K562 (cell line): ENCODE measurements around the gene ZNF276. TPM values are rescaled to one million over a fixed set of nuclear protein-coding genes. Genes with fewer than 3 reads are reported as not detected.
A peak's percentile ranks its signal among the peaks of the same experiment; 100 is the strongest.

ENCODE experiments used
- E2F8 ChIP-seq: fragments of 450-650 bp; IDR thresholded peaks from 2 replicates; pipeline ENCODE4 v1.7.1; 2018; ENCODE audit warnings: mild to moderate bottlenecking, low read depth; ENCODE audit not compliant: partially characterized antibody
- HMGN3 ChIP-seq: IDR thresholded peaks from 2 replicates; pipeline ENCODE4 v1.6.1; 2011; ENCODE audit warnings: borderline replicate concordance, low read depth, mild to moderate bottlenecking, mixed read lengths, low read length; ENCODE audit not compliant: insufficient read length; ENCODE audit errors: extremely low read depth
- JUN ChIP-seq, 2 experiments: sonication (generic) in 1 of 2; formaldehyde crosslinking in 1 of 2; IDR thresholded peaks; 2 replicates each; pipeline versions ENCODE4 v1.6.1 to v1.8.0; 2012 to 2022; ENCODE audit warnings: borderline replicate concordance in 2 of 2, mild to moderate bottlenecking in 2 of 2, improper control_type of control experiment in 1 of 2, low read depth in 1 of 2, low read length in 1 of 2, missing genetic modification reagents in 1 of 2
- MNT ChIP-seq, 2 experiments: fragments of 450-650 bp; conservative IDR thresholded peaks; 2 replicates each; pipeline ENCODE4 v1.6.1; 2017; ENCODE audit warnings: mild to moderate bottlenecking in 2 of 2, moderate library complexity in 2 of 2
- MTA3 ChIP-seq: fragments of 450-650 bp; formaldehyde crosslinking; IDR thresholded peaks from 2 replicates; pipeline ENCODE4 v1.6.1; 2017; ENCODE audit warnings: mild to moderate bottlenecking, borderline replicate concordance
- RBFOX2 ChIP-seq: fragments of 200-400 bp; formaldehyde crosslinking; IDR thresholded peaks from 2 replicates; pipeline ENCODE4 v1.6.1; 2017; ENCODE audit warnings: low read depth, mild to moderate bottlenecking, low read length, moderate library complexity
- SMAD1 ChIP-seq: fragments of 150-350 bp; IDR thresholded peaks from 2 replicates; pipeline ENCODE4 v1.6.1; 2014; ENCODE audit warnings: low read length, low read depth; ENCODE audit not compliant: partially characterized antibody
- TFE3 ChIP-seq: fragments of 450-650 bp; formaldehyde crosslinking; IDR thresholded peaks from 2 replicates; pipeline ENCODE4 v1.4.0; 2020; ENCODE audit warnings: mild to moderate bottlenecking, mixed read lengths
- THAP12 ChIP-seq: fragments of 250-450 bp; sonication (Bioruptor Pico); IDR thresholded peaks from 2 replicates; pipeline ENCODE4 v1.9.0; 2021; ENCODE audit warnings: mild to moderate bottlenecking, inconsistent platforms
- ZBTB12 ChIP-seq: fragments of 250-450 bp; sonication (Bioruptor Pico); IDR thresholded peaks from 2 replicates; pipeline ENCODE4 v1.4.0; 2020
- polyA plus RNA-seq, 8 experiments: library from polyadenylated mRNA; depleted of rRNA in 4 of 8; stranded (reverse) in 5 of 8; unstranded in 3 of 8; fragments of >200 nt; fragmentation: Nextera tagmentation in 2 of 8; fragmentation: Illumina TruSeq in 1 of 8; extraction: Ambion mirVana in 2 of 8; extraction: Trizol in 1 of 8; gene quantifications; 2 replicates each; pipeline versions ENCODE4 v1.2.1 to v1.2.3, GENCODE V29; 2011 to 2014; ENCODE audit warnings: inconsistent platforms in 1 of 8, missing spikeins in 1 of 8
- total RNA-seq, 7 experiments: library from RNA; depleted of rRNA in 6 of 7; stranded (reverse); fragments of >200 nt in 6 of 7; fragmentation: Illumina TruSeq in 2 of 7; extraction: Trizol in 2 of 7; gene quantifications; 2 replicates each; pipeline versions ENCODE4 v1.2.1 to v1.2.3, GENCODE V29; 2011 to 2021; ENCODE audit warnings: low replicate concordance in 1 of 7
- TF ChIP-seq, protein P1 (sequence below): sonication (generic); formaldehyde crosslinking; IDR thresholded peaks from 2 replicates; pipeline ENCODE4 v1.8.1; 2023; ENCODE audit warnings: mild to moderate bottlenecking, missing genetic modification reagents

The ZNF276 gene
- total and polyA plus RNA-seq, 9 of the 15 experiments (the other 6 are each of a cell fraction or from before 2014, with no cell fraction given): 0.49 to 43.9 (median 15.8) TPM

GRCh38 chr16:89700100-89700648 is 21.2 kb upstream of the ZNF276 start (continued):
- peak; percentile 64 for TF ChIP-seq E2F8
- peak; percentile 38; the same call in 1 of the 2 replicates for TF ChIP-seq MTA3
- TF ChIP-seq TFE3 (CRISPR knock-in tag): peak; percentile 25; the same call in 1 of the 2 replicates
- peak; percentile 83 for TF ChIP-seq ZBTB12 (CRISPR knock-in tag)
- peak; percentile 74 for TF ChIP-seq HMGN3
- no peak for TF ChIP-seq SMAD1
- TF ChIP-seq, protein P1, sequence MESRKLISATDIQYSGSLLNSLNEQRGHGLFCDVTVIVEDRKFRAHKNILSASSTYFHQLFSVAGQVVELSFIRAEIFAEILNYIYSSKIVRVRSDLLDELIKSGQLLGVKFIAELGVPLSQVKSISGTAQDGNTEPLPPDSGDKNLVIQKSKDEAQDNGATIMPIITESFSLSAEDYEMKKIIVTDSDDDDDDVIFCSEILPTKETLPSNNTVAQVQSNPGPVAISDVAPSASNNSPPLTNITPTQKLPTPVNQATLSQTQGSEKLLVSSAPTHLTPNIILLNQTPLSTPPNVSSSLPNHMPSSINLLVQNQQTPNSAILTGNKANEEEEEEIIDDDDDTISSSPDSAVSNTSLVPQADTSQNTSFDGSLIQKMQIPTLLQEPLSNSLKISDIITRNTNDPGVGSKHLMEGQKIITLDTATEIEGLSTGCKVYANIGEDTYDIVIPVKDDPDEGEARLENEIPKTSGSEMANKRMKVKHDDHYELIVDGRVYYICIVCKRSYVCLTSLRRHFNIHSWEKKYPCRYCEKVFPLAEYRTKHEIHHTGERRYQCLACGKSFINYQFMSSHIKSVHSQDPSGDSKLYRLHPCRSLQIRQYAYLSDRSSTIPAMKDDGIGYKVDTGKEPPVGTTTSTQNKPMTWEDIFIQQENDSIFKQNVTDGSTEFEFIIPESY: peak; percentile 53; the same call in 1 of the 2 replicates
- TF ChIP-seq RBFOX2: peak; percentile 21
- 0 out of 2 replicates have a peak, but pooled peaks have one; percentile 34 for TF ChIP-seq THAP12 (CRISPR knock-in tag)
- peak; percentile 99 for TF ChIP-seq JUN (IDR thresholded peaks at IDR 0.05; ENCODE audit: borderline replicate concordance, low read depth, low read length)
- peak; percentile 94; the same call in 1 of the 2 replicates for TF ChIP-seq JUN (CRISPR knock-in tag; IDR thresholded peaks at IDR 0.05; ENCODE audit: borderline replicate concordance)
- TF ChIP-seq MNT (conservative IDR thresholded peaks at IDR 0.05): peak; percentile 99 to 100
